ENCODE results near the gene SLC2A13.

SLC2A13 gene

DNA sequence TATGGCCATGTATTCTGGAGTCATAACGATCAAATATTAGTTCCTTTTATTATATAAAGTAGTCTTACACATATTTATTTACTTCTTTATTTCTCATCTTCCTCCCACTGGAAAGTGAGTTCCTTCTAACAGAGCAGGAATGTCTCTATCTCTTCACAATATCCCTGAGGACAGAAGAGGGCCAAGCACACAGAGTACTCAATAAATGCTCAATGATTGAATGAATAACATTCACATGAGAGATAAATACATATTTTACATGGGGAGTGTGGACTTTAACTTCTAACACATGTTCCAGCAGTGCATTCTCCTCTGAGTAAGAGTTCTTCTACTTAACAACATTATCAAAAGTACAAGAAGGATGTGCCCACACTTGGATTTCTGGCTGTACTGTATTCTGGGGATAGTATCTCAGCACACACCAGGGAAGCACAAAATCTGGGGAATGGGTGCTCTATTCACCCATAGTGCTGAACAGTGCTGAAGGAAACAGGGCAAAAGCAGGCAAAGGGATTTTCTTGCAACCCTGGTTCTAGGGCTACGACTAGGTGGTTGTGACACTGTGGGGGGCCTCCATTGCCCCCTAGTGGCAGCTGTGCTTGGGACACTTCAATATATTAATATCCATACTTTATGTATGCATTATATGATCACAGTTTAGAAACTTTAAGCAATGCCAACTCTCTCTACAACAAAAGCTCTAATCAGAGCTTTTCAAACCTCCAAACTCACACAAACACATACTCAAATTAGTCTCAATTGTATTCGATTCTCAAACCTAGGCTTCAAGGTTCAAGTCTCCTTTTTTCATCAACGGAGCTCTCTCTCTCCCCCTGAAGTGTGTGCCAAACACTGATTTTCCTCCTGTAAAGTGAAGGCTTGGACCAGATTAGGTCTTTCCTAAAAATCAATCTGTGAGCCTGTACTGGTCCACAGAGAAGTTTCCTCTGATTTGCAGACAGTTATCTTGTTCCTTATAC is 115.5 kb downstream of the SLC2A13 start:
- DNase-seq: peak; percentile 56

DNA sequence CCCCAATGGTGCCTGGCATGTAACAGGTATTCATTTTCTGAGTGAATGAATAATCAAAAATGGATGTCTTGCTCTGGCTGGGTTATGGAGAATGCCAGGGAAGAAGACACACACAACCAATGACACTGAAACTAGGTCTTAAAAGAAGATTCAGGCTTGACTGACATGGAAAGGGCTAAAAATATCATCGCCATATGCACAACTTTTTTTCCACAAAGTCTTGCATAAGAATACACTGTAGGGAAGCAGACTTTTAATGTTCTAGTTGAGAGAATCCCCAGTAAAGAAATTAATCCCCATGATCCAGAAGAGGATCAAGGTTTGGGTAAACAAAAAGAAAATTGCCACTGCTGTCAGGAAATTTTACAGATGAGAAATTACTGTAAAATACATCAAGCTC is 116.4 kb downstream of the SLC2A13 start:
- no peak for DNase-seq

DNA sequence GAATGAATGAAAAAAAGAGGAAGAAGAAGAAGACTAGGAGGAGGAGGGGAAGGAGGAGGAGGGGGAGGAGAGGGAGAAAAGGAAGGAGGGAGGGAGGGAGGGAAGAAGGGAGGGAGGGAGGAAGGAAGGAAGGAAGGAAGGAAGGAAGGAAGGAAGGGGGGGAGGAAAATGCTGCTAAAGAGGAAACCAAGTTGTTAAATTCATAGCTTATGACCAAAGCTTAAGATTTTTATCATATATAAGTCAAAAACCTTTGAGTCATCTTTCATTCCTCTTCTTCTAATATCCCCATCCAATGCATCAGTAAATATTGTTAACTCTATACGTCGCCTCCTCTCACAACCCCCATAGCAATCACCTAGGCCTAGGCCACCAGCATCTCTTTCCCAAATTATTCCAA is 117.3 kb downstream of the SLC2A13 start:
- no peak for DNase-seq

DNA sequence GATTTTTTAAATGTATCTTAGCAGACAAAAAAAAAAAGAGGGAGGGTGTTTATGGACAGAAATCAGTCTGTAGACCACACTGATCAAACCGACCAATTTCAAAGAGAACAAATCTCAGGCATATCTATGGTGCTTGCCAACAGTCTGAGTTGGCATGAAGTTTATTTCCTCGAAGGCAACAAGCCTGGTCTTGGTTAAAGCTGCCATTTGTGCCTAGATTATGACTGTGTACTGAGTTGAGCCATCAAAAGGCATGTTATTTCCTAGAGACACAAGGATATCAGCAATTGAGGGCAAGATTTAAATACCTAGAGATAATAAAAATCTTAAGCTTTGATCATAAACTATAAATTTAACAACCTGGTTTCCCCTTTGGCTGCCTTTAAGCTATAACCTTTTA is 119.2 kb downstream of the SLC2A13 start:
- no peak for DNase-seq

DNA sequence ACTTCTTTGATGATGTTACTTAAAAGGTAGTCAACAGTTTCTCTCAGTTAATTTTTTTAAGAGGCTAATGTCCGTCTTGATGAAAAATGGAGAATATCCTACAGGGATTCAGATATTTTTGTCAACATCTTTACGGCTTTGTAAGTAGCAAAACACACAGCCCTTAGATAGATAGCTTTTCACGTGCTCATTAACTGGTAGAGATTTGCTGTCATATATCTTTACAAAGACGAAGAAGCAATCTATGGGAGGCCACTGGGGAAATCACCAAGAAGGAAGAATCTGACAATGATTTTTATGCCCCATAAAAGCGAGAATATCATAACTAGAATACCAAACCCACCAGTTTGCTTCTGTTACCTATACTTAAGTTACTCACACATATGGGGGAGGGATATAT is 121.2 kb downstream of the SLC2A13 start:
- no peak for DNase-seq

DNA sequence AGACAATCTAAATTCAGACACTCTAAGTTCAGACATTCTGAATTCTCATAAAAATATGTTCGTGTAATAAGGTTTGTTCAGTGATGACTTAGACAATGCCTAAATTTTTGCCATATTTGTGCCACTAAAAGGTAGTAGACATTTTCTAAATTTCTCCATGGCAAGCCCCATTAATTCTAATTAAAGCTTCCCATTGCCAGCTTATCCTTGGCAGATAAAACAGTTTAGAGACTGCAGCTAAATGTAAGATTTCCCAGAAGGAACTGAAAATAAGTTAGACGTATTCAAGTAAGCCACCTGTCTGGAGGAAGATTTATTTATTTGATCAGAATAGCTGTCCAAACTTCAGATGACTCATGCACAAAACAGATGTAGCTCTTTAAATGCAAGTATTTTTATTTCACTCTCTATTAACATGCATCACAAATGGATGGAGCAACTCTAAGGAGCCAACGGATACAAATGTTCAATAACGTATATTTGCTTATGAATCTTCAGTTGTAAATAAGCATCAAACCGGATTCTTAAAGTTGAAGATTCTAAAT is 130.4 kb downstream of the SLC2A13 start:
- DNase-seq: no peak

DNA sequence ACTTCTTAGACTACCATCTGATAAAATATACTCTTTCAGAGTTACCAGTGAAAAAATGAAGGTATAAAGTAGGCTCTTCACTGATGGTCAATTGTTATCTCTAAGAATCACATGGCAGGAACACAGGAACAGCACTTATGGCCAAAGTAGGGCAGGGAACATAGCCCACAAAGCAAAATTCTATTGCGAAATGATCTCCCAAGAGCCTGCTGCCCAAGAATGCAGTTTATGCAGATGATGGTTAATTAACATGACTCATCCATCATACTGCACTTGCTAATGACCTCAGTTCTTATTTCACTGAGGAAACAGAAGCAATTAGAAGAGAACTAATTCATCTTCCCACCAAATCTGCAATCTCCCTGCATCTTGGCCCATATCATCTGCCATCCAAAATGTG is 133.8 kb downstream of the SLC2A13 start:
- peak; percentile 6 for DNase-seq

DNA sequence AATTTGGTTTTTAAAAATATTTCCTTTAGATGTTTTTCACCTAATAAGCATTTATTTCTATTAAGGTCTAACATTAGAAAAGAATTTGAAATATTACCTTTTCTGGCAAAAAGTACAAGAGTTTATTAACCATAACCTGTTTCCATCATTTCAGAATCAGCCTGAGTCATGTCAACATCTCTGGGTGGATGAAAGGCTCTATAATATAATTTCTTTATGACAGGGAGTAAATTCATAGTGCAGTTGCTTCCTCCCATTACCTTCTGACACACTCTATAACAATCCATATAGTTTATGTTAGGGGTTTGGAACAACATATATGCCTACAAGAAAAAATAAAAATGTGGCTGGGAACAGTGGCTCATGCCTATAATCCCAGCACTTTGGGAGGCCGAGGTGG is 134.5 kb downstream of the SLC2A13 start:
- DNase-seq: no peak

DNA sequence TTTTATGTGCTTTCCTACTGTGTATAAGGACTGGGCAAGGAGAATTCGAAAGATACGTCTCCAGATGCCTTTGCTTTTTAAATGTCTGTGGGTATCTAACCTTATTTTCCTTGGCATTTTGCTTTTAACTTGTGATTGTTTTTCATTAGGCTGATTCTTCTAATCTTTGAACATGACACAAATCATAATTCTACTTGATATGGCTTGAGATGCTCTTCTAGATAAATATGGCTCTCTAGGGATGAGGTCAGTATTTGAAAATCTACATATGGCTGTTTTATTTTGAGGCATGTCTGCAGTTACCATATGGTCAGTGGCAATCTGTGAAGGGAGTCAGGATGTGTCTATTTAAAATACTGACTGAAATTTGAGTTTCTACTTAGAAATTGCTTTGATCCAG is 139.2 kb downstream of the SLC2A13 start:
- DNase-seq: no peak

DNA sequence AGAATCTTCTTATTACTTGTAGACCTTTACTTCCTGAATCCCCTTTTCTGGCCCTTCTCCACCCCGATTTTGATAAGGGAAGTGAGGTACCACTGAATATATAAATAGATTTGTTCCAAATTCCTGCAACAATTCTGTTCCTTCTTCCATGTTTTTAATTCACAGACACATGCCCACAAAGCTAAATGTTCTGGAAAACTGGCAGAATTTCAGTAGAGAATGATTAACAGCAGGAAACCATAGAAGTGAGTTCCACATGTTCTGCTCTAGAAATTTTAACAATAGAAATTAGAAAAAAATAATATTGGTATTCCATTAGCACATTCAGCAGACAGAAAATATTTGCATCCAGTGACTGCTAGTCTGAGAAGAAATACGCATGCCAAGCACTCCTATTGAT is 139.6 kb downstream of the SLC2A13 start:
- no peak for DNase-seq

DNA sequence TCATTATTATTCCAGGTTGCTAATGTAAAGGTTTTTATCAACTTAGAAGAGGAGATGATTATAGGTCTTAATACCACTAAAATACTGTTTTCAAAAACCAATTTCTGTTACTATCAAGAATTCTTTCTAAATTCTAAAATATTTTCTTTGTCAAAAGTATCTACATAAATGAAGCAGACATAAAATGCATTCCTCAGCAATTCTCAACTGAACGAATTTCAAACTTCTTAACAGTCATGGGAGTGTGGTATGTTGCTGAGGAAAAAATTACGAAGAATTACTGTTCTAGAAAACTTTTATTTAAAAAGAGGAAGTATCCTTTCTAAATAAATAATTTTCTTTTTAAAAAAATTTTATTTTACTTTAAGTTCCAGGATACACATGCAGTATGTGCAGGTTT is 146.4 kb downstream of the SLC2A13 start:
- no peak for DNase-seq

DNA sequence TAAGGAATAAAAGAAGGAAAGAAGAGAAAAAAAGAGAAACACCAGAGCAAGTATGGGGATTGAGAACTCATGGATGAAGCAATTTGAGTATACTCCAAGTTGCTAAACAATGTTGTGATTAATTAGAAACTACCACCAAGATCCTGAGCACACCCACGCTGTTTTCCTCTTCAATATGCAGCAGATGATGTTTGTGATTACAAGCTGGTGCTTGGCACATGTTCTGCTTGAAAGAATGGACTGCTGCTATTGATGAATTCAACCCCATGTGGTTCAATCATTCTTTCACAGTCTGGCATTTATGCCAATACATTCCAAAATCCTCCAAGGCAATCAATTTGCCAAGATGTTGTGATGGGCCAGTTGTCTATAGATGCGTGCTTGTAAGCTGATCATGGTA is 146.8 kb downstream of the SLC2A13 start:
- no peak for DNase-seq

DNA sequence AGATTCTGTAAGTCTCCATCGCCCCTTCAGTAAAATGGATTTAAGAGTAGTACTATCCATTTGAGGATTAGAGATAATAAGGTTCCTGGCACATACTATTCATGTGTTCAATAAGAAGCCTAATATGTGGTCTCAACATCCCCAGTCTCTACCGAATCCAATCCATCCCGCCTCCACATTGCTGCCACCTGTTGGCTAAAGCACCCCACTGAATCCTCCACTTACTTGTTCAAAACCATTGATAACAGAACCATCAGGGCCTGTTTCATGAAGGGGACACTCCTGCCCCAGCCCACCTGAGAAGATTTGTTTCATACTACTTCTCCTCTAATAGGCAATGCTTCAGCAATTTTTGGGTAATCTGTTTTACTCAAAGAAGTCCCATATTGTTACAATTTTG is 147.5 kb downstream of the SLC2A13 start:
- no peak for DNase-seq

DNA sequence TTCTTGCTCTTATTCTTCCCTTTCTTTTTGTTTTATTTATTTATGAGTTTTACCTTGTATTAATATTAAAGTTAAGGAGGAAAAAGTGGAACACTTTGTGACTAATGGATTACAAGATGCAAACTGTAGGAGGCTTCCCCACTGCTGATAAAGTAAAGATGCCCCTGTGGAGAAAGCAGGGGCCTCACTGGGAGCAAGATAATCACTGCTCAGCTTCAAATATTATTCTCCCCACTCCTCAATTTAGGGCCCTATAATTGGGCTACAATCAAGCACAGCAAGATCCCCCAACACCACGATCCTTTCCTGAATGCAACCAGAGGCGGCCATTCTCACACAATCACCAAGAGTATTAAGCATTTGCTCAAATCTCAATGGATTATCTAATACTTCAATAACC is 149.2 kb downstream of the SLC2A13 start:
- no peak for DNase-seq

DNA sequence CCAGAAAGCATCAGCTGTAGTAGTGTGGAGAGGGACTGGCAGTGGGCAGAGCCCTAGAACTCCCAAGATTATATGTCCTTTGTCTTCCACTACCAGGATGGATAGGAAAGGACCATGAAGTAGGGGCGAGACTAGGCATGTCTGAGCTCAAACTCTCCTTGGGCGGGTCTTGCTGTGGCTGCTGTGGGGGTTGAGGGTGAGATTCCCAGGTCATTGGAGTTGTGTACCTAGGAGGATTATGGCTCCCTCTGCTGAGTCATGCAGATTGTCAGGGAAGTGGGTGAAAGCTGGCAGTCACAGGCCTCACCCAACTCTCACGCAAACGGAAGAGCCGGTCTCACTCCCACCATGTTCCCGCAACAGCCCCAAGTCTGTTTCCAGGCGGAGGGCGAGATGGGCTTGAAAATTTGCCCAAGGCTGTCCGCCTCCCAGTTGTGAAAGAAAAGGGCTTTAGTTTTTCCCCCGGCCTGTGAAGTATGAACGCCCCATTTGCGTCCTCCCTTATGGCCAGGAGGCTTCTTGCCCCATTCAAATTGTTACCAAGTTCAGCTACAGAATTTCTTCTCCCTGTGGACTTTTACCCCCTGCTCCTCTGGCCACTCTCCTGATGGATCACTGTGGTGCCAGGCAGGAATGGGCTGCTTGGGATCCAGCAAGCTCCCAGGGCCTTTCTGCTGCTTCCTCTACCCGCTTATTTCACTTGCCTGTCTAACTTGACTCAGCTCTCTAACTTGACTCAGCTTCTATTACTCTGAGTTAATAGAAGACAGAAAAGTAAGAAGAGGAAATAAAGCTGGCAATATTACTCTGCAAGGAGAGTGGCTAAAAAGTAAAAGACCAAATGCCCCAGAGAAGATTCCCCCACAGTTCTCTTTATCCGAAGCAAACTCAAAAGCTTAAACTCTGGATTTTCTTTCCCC is 159.3 kb downstream of the SLC2A13 start:
- DNase-seq: no peak

DNA sequence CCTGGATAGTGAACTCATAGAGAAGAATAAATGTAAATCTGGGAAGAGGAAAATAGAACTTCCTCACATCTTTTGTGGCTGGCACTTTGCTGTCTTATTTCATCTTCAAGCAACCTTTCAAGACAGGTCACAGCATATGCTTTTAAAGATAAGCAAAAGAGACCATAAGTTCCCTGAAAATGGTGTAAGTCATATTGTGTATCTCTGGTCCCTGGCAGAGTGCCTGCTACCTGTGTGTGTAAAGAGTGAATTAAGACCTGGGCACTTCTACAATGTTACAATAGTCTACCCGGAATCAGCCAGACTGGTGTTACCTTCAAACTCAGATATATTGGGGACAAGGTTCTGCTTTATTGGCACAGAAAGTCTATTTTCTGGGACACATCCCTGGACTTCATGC is 168.8 kb downstream of the SLC2A13 start:
- DNase-seq: no peak

DNA sequence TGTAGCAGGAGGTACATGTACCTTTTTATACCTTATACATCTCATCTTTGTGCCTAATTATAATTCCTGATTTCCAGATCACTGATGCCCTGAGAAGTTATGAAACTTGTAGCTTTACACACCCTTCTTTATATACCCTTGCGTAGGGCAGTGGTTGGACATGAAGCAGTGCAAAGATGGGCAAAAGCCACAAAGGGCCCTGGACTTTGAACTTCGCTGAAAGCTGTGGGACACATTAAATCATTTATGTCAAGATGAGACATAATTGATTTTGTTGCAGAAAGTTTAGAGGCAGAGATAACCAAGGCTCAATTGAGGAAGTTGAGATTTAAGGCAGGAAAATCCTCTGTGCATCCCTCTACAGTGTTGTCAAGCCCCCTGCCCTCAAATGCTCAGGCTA is 170.0 kb downstream of the SLC2A13 start:
- no peak for DNase-seq

DNA sequence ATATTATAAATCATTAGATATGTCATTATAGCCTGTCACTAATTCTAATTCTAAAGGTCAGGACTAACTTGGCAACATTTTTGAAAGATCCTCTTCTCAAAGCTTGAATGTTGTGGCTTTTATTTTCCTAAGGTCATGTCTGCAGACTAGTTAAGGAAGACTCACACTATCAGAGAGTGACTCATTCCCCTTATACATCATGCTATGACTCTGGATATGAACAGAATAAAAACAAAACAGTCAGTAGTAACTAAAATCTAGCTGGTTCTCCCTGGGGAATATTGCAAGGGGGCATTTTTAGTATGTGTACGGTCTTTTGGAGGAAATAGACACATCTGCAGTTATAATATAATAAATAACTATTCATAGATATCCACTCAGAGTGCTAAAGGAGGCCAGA is 170.6 kb downstream of the SLC2A13 start:
- DNase-seq: peak; percentile 63

DNA sequence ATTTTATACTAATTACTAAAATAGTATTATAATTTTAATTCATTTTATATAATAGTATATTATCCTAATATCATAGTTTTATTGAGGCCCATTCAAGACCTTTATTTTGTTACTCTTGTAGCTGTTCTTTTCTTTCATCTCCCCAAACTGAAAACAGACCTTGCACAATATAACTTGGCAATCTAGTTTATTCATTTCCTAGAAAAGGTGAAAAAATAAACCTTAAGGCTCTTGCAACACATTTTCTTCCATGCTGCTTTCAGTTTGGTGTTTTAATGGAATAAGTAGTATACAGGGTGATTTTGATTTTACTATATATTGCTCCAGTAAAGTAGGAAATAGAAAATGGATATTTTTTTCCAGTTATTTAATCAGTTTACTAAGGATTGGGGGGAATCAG is 174.0 kb downstream of the SLC2A13 start:
- DNase-seq: no peak

DNA sequence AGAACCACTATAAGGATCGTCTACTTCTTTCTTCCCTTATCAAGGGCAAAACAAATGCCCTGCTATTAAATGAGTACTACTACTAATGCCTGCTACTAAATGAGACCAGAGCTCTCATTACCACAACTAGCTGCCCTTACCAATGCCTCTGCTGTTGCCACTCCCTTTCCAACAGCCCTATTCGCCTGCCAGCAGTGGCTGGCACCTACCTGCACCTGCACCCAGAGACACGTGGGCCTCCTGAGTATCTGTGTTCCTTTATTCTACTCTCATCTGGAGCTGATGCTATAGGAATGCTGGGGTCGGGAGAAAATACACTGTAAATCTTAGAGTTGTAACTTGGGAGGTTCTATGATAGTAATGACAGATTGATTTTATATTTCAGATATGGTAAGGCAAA is 174.7 kb downstream of the SLC2A13 start:
- no peak for DNase-seq

DNA sequence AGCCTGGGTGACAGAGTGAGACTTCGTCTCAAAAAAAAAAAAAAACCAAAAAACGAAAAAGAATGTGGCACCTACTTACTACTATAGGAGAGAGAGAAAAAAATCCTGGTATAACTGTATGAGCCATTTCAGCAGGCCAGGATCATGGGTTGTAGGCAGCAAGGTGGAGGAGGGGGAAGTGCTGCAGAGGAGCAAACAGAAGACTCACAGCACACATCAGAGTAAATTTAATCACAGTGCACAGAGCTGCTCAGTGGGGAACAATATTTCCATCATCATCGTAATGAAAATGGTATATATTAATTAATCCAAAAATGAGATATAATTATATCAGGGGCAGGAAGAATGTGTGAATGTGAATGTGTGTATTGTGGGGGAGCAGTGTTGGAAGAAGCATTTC is 175.8 kb downstream of the SLC2A13 start:
- no peak for DNase-seq

DNA sequence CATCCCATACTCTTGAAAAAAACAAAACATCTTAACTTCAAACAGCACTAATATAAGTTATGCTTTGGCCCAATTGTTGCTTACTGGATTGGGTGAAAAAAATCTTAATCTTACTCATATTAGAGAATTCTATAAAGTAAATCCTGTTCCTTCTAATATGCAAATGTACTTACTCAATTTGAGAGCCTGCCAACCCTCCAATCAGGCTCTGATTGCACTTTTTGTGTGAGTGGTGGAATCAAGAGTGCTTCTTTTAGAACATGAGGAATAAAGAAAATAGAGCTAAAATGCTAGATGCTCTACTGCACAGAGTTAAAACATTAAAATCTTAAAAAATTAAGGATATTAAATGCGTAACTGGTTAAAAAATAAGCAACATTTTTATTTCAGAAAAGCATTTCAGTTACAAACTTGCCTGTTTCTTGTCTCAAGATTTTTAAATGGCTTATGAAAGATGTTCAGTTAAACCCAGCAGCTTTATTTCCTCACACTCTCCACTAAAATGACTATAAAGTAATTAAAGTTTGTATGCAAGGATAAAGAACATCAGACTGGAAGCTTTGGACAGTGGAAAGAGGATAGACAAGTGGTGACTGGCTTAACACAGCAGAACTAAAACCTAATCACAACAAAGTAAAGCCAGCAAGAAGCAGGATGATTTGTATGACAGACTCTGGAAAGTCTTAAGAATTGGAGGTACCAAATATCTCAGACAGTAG is 177.5 kb downstream of the SLC2A13 start:
- no peak for DNase-seq

DNA sequence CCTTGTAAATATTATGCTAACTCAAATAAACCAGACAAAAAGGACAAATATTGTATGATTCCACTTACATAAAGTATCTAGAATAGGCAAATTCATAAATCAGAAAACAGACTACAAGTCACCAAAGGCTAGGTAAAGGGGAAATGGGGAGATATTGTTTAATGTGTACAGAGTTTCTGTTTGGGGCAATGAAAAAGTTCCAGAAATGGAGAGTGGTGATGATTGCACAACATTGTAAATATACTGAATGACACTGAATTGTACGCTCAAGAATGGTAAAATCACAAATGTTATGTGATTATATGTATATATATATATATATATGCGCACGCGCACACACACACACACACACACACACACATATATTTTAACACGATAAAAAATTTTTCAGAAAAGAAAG is 182.5 kb downstream of the SLC2A13 start:
- DNase-seq: no peak

Measured in fibroblast of skin of scalp (primary cell).